ENCODE measurements around the gene RAP1GDS1. TPM values are rescaled to one million over a fixed set of nuclear protein-coding genes. Genes with fewer than 3 reads are reported as not detected.

Gene RAP1GDS1
- polyA plus RNA-seq, 1 of the 3 experiments (the other 2 are of a cell fraction) = 25.6 TPM

DNA sequence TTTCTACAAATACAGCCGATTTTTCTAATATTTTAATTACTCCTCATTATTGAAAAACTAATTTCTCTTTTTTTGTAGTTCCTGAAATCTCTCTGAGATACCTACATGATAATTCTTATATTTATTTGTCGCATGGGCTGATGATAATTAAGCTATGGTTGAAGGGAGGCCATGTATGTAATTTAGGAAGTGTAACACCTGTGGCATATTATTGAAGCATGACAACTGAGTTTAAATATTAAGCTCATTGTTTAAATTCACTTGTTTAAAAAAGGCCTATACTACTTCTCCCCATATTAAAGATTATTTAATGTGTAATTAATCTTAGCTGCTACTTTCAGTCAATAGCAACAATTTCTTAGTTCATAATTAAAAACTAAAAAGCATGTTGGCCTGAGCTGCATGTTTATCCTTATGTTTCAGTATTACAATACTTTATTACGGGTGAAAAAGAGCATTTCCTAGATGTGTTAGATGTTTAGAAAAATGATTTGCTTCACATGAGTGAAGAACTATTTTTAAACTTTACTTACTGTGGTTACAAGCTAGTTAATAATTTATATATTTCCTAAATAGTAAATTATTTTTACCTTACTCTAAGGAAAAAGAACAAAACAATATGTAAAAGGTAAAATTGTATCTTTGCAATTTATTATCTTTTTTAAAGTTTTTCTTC is 122.4 kb downstream of the RAP1GDS1 start:
- Histone ChIP-seq H3K4me3 (ENCODE audit: low read depth in 2 of 2, low read length in 1 of 2) (no peak overlapping the region), H3K79me2 (ENCODE audit: insufficient read depth) (no peaks in the 10 kb centered on the region), H3K9ac (no peak overlapping the region), H3K9me3 (no peaks in the 10 kb centered on the region), H2AFZ (ENCODE audit: low read depth) (no peak overlapping the region), H3K4me2 (no peak overlapping the region), H3K9me2 (no peaks in the 10 kb centered on the region), H3K36me3 (replicated peaks in 1 of 2; ENCODE audit: control insufficient read depth in 1 of 2, insufficient read depth in 2 of 2, low read length in 1 of 2) (peaks cover 7 to 16% of the 10 kb centered on the region in 2 experiments), H4K20me1 (ENCODE audit: insufficient read depth) (no peaks in the 10 kb centered on the region), H3F3A (replicated peaks; ENCODE audit: insufficient read depth) (peaks cover 4% of the 10 kb centered on the region), H3K27ac (ENCODE audit: low read depth in 2 of 2, low read length in 1 of 2) (no peak overlapping the region), H3K4me1 (ENCODE audit: control insufficient read depth in 1 of 2, insufficient read depth in 2 of 2, low read depth in 1 of 2, low read length in 1 of 2) (no peaks in the 10 kb centered on the region), H3K27me3 (ENCODE audit: insufficient read depth) (no peaks in the 10 kb centered on the region)
- DNase-seq = no peak
- ChIA-PET POLR2A (no interaction called here), CTCF (no interaction called here)
- 94% methylated on average over 3 of the region's 3 CpGs for WGBS (ENCODE audit: low lambda C conversion rate)
- TF ChIP-seq FOXM1 (IDR thresholded peaks at IDR 0.05; ENCODE audit: low read depth) = no peak
- TF ChIP-seq RCOR1 (IDR thresholded peaks at IDR 0.05; ENCODE audit: low read length) = no peak
- no peak for TF ChIP-seq SMC3 (IDR thresholded peaks at IDR 0.05; ENCODE audit: low read depth, low read length)
- TF ChIP-seq EP300 (IDR thresholded peaks at IDR 0.05; ENCODE audit: borderline replicate concordance in 1 of 2, low read depth in 1 of 2, low read length in 1 of 2) = no peak
- no peak for TF ChIP-seq MXI1 (IDR thresholded peaks at IDR 0.05; ENCODE audit: low read depth, low read length)
- TF ChIP-seq CHD2 (IDR thresholded peaks at IDR 0.05; ENCODE audit: low read length, partially characterized antibody) = no peak
- TF ChIP-seq, protein P1, sequence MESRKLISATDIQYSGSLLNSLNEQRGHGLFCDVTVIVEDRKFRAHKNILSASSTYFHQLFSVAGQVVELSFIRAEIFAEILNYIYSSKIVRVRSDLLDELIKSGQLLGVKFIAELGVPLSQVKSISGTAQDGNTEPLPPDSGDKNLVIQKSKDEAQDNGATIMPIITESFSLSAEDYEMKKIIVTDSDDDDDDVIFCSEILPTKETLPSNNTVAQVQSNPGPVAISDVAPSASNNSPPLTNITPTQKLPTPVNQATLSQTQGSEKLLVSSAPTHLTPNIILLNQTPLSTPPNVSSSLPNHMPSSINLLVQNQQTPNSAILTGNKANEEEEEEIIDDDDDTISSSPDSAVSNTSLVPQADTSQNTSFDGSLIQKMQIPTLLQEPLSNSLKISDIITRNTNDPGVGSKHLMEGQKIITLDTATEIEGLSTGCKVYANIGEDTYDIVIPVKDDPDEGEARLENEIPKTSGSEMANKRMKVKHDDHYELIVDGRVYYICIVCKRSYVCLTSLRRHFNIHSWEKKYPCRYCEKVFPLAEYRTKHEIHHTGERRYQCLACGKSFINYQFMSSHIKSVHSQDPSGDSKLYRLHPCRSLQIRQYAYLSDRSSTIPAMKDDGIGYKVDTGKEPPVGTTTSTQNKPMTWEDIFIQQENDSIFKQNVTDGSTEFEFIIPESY (IDR thresholded peaks at IDR 0.05; ENCODE audit: borderline replicate concordance, low read depth) = no peak

- Histone ChIP-seq H2AFZ (ENCODE audit: low read depth) (no peak overlapping the region), H3K79me2 (ENCODE audit: insufficient read depth) (no peaks in the 10 kb centered on the region), H3K27me3 (ENCODE audit: insufficient read depth) (no peaks in the 10 kb centered on the region), H3K9me3 (no peaks in the 10 kb centered on the region), H3K4me1 (ENCODE audit: control insufficient read depth in 1 of 2, insufficient read depth in 2 of 2, low read depth in 1 of 2, low read length in 1 of 2) (no peaks in the 10 kb centered on the region), H3K4me3 (ENCODE audit: low read depth in 2 of 2, low read length in 1 of 2) (no peak overlapping the region), H3K36me3 (replicated peaks in 1 of 2; ENCODE audit: control insufficient read depth in 1 of 2, insufficient read depth in 2 of 2, low read length in 1 of 2) (peaks cover 6 to 21% of the 10 kb centered on the region in 2 experiments), H3K9me2 (no peaks in the 10 kb centered on the region), H3F3A (replicated peaks; ENCODE audit: insufficient read depth) (peaks cover 4% of the 10 kb centered on the region), H3K27ac (ENCODE audit: low read depth in 2 of 2, low read length in 1 of 2) (no peak overlapping the region), H3K4me2 (no peak overlapping the region), H3K9ac (no peak overlapping the region), H4K20me1 (ENCODE audit: insufficient read depth) (no peaks in the 10 kb centered on the region)
- DNase-seq = no peak
- POLR2A ChIA-PET = no interaction called here
- no peak for TF ChIP-seq RAD21 (IDR thresholded peaks at IDR 0.05; ENCODE audit: low read length)
- TF ChIP-seq YY1 (IDR thresholded peaks at IDR 0.05; ENCODE audit: low read depth) = no peak
- WGBS (ENCODE audit: low lambda C conversion rate) = 92% methylated on average over 2 of the region's 2 CpGs
- CTCF ChIA-PET = no interaction called here
Observed at GRCh38 chr4:98385831-98386230, 124.6 kb downstream of the RAP1GDS1 start.
